AG09319 (cell line): ENCODE results near the gene UNC79.

Experiments
- DNase-seq: peaks from one replicate; pipeline ENCODE4 v3.0.0-alpha.2; 2010; ENCODE audit warnings: low read depth; ENCODE audit errors: extremely low read depth
- CTCF ChIP-seq: IDR thresholded peaks from 2 replicates; pipeline ENCODE4 v1.5.1; 2011; ENCODE audit warnings: low read depth, mild to moderate bottlenecking, inconsistent platforms, low read length, moderate library complexity

UNC79 gene

GRCh38 chr14:93682459-93682858 is 251.7 kb downstream of the UNC79 start:
- DNase-seq, result no peak
- TF ChIP-seq CTCF, result no peak

DNA sequence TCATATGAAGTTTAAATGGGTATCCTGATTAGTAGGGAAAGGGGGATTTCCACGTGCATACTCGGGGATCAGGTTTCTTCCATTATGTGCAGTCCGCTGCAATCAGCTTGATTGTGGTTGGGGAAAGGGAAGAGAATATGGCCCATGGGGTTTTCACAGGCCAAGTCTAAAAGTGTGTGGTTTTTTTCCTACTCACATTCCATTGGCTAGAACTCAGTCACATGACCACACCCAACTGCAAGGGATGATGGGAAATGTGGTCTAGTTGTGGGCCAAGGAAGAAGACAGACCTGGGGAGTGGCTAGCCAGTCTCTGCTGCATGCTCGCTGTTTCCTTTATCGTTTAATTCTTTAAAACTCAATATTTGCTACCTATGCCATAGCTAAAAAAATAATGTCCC is 252.5 kb downstream of the UNC79 start:
- no peak for DNase-seq

DNA sequence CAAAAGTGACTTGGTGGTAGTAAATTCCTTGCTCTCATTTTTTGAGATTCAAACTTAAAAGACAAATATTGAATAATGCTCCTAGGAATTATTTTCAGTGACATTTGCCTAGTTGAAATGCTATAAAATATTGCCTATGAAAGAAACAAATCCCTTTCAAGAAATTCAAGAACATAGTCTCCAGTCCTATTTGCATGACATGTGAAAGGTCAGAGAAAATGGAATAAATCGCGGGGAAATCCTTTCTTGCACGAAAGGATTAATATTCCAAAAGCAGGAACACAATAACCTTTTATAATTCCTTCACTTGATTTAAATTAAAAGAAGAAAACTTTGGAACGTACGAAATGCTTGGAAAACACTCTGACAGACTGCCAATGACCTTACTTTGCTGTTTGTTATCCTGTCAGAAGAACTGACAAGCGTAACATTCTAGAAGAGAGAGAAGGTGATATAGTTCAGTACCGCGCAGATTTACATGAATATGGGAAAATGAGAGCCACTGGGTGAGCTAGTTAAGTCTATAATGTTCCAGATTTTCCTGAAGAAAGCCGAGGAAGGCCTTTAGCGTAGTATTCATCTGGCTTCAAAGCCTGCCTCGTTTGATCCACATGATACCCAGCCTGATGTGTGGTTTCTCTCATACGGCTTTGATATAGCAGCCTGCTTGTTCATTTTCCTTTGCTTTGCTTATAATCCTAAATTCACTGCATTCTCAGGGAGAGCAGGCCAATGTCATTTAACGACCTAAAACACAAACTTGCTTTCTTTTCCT is 254.6 kb downstream of the UNC79 start:
- no peak for DNase-seq
- TF ChIP-seq CTCF, result no peak

More for the DNA sequence above, 252.5 kb downstream of the UNC79 start:
- no peak for TF ChIP-seq CTCF

DNA sequence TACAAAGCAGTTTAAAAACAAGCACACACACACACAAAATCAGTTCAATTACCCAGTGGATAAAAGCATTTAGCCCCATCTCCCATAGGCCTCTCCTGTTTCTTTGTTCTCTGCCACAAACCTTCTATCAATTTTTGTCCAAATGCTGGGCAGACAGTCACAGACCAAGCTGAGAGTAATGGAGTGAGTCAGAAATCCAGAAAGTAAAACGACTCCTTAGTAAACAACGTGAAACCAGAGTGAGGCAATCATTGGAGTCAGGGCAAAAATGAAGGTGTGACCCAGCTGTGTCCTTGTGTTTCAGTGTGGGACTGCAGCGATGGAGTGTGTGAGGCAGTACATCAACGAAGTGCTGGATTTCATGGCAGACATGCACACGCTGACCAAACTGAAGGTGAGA is 255.5 kb downstream of the UNC79 start:
- DNase-seq, result no peak
- no peak for TF ChIP-seq CTCF

DNA sequence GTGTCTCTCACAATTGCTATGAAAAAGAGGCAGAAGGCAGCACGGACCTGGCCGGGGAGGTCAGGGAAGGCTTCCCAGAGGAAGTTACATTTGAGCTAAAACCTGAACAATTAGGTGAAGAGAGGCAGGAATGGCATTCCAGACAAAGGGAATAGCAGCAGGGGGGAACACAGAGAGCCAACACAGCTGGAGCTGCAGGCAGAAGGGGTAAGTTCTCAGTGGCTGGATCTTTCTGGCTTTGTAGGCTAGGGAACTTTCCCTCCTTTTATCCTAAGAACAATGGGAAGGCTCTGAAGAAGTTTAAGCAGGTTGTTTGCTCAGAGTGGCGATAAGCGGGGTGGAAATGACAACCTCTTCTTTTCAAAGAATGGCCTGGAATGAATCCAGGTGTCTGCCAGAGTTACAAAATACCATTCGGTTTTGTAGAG is 257.5 kb downstream of the UNC79 start:
- no peak for TF ChIP-seq CTCF
- DNase-seq, result no peak

- TF ChIP-seq CTCF, result no peak
- no peak for DNase-seq
Observed at GRCh38 chr14:93688820-93689219, 258.1 kb downstream of the UNC79 start.

GRCh38 chr14:93690146-93690545 is 259.4 kb downstream of the UNC79 start:
- DNase-seq, result no peak

More at GRCh38 chr14:93690146-93690545, 259.4 kb downstream of the UNC79 start:
- TF ChIP-seq CTCF, result no peak
